ENCODE results near the gene CLK3.

- TF ChIP-seq EZH2 (IDR thresholded peaks at IDR 0.05; ENCODE audit: low read depth, low read length, severe bottlenecking) (no peak), SIX5 (IDR thresholded peaks at IDR 0.05; ENCODE audit: low read depth, low read length) (no peak), CREB1 (IDR thresholded peaks at IDR 0.05) (no peak), HDAC2 (IDR thresholded peaks at IDR 0.05; ENCODE audit: borderline replicate concordance in 1 of 2, low read depth in 2 of 2, low read length in 2 of 2) (no peak), EP300 (IDR thresholded peaks at IDR 0.05; ENCODE audit: borderline replicate concordance in 1 of 2, low read depth in 2 of 2, low read length in 2 of 2) (no peak), YY1 (IDR thresholded peaks at IDR 0.05; ENCODE audit: low read depth, low read length) (no peak), POLR2AphosphoS5 (IDR thresholded peaks at IDR 0.05; ENCODE audit: low read depth, low read length) (no peak), SP4 (IDR thresholded peaks at IDR 0.05; ENCODE audit: low read length) (no peak), RXRA (IDR thresholded peaks at IDR 0.05; ENCODE audit: insufficient read depth, low read depth, low read length) (no peak), SUZ12 (IDR thresholded peaks at IDR 0.05; ENCODE audit: low read length) (no peak)
- TF ChIP-seq, protein P1, sequence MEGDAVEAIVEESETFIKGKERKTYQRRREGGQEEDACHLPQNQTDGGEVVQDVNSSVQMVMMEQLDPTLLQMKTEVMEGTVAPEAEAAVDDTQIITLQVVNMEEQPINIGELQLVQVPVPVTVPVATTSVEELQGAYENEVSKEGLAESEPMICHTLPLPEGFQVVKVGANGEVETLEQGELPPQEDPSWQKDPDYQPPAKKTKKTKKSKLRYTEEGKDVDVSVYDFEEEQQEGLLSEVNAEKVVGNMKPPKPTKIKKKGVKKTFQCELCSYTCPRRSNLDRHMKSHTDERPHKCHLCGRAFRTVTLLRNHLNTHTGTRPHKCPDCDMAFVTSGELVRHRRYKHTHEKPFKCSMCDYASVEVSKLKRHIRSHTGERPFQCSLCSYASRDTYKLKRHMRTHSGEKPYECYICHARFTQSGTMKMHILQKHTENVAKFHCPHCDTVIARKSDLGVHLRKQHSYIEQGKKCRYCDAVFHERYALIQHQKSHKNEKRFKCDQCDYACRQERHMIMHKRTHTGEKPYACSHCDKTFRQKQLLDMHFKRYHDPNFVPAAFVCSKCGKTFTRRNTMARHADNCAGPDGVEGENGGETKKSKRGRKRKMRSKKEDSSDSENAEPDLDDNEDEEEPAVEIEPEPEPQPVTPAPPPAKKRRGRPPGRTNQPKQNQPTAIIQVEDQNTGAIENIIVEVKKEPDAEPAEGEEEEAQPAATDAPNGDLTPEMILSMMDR (IDR thresholded peaks at IDR 0.05; ENCODE audit: control extremely low read depth in 1 of 3, insufficient read depth in 1 of 3, low read depth in 1 of 3, low read length in 3 of 3), result no peak
Observed at GRCh38 chr15:74636984-74637383, 21.3 kb downstream of the CLK3 start.

All from H1 (cell line).